ENCODE measurements around the gene FN3K. TPM values are rescaled to one million over a fixed set of nuclear protein-coding genes. Genes with fewer than 3 reads are reported as not detected.
A peak's percentile ranks its signal among the peaks of the same experiment; 100 is the strongest.

FN3K gene
- total and polyA plus RNA-seq, 2 of the 13 experiments (the other 11 are each of a cell fraction or from before 2014, with no cell fraction given), result 3.5 to 12.2 TPM

DNA sequence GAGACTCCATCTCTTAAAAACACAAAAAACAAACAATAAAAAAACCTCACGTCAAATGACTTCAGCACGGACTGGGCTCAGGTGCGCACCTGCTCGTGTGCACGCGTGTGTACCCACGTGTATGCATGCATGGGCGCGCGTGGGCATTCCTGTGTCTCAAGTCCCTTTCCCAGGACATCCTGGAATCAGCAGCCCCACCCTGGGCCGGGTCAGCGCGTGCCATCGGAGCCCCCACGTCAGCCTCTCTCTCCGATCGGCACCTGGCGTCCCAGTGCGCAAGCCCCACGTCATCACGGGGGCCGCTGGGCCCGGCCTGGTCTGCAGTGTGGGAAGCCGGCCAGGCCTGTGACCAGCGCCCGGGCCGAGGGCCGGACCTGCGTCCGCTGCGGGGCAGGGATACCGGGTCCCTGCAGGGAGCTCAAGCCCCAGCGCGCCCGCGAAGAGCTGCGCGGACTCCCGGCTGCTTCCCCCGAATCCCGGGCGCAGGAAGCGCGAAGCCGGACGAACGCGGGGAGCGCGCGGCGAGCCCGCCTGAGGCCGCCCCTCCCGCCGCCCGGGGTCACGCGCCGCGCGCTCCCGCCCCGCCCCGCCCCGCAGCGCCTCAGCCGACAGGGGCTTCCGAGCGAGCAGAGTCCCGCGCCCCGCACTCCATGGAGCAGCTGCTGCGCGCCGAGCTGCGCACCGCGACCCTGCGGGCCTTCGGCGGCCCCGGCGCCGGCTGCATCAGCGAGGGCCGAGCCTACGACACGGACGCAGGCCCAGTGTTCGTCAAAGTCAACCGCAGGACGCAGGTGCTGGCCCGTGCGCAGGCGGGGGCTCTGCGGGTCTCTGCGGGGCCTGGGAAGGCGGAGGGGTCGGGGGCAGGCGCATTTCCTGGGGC, at the start of gene FN3K (continued):
- TF ChIP-seq, protein P1, sequence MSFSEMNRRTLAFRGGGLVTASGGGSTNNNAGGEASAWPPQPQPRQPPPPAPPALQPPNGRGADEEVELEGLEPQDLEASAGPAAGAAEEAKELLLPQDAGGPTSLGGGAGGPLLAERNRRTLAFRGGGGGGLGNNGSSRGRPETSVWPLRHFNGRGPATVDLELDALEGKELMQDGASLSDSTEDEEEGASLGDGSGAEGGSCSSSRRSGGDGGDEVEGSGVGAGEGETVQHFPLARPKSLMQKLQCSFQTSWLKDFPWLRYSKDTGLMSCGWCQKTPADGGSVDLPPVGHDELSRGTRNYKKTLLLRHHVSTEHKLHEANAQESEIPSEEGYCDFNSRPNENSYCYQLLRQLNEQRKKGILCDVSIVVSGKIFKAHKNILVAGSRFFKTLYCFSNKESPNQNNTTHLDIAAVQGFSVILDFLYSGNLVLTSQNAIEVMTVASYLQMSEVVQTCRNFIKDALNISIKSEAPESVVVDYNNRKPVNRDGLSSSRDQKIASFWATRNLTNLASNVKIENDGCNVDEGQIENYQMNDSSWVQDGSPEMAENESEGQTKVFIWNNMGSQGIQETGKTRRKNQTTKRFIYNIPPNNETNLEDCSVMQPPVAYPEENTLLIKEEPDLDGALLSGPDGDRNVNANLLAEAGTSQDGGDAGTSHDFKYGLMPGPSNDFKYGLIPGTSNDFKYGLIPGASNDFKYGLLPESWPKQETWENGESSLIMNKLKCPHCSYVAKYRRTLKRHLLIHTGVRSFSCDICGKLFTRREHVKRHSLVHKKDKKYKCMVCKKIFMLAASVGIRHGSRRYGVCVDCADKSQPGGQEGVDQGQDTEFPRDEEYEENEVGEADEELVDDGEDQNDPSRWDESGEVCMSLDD (CRISPR knock-in tag; IDR thresholded peaks at IDR 0.05; ENCODE audit: borderline replicate concordance), result no peak
- TF ChIP-seq, protein P2, sequence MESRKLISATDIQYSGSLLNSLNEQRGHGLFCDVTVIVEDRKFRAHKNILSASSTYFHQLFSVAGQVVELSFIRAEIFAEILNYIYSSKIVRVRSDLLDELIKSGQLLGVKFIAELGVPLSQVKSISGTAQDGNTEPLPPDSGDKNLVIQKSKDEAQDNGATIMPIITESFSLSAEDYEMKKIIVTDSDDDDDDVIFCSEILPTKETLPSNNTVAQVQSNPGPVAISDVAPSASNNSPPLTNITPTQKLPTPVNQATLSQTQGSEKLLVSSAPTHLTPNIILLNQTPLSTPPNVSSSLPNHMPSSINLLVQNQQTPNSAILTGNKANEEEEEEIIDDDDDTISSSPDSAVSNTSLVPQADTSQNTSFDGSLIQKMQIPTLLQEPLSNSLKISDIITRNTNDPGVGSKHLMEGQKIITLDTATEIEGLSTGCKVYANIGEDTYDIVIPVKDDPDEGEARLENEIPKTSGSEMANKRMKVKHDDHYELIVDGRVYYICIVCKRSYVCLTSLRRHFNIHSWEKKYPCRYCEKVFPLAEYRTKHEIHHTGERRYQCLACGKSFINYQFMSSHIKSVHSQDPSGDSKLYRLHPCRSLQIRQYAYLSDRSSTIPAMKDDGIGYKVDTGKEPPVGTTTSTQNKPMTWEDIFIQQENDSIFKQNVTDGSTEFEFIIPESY (CRISPR knock-in tag; IDR thresholded peaks at IDR 0.05), result no peak; the same call in 1 of the 2 replicates
- peak; percentile 26; the same call in 1 of the 2 replicates for TF ChIP-seq ZNF607 (CRISPR knock-in tag; IDR thresholded peaks at IDR 0.05; ENCODE audit: borderline replicate concordance)
- no peak for TF ChIP-seq STAT5B (CRISPR knock-in tag; IDR thresholded peaks at IDR 0.05)
- TF ChIP-seq, protein P3, sequence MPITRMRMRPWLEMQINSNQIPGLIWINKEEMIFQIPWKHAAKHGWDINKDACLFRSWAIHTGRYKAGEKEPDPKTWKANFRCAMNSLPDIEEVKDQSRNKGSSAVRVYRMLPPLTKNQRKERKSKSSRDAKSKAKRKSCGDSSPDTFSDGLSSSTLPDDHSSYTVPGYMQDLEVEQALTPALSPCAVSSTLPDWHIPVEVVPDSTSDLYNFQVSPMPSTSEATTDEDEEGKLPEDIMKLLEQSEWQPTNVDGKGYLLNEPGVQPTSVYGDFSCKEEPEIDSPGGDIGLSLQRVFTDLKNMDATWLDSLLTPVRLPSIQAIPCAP (CRISPR knock-in tag; IDR thresholded peaks at IDR 0.05; ENCODE audit: low read depth), result no peak
- peak; percentile 41; the same call in 1 of the 2 replicates for TF ChIP-seq TBX2 (CRISPR knock-in tag; IDR thresholded peaks at IDR 0.05; ENCODE audit: borderline replicate concordance)
- TF ChIP-seq, protein P4, sequence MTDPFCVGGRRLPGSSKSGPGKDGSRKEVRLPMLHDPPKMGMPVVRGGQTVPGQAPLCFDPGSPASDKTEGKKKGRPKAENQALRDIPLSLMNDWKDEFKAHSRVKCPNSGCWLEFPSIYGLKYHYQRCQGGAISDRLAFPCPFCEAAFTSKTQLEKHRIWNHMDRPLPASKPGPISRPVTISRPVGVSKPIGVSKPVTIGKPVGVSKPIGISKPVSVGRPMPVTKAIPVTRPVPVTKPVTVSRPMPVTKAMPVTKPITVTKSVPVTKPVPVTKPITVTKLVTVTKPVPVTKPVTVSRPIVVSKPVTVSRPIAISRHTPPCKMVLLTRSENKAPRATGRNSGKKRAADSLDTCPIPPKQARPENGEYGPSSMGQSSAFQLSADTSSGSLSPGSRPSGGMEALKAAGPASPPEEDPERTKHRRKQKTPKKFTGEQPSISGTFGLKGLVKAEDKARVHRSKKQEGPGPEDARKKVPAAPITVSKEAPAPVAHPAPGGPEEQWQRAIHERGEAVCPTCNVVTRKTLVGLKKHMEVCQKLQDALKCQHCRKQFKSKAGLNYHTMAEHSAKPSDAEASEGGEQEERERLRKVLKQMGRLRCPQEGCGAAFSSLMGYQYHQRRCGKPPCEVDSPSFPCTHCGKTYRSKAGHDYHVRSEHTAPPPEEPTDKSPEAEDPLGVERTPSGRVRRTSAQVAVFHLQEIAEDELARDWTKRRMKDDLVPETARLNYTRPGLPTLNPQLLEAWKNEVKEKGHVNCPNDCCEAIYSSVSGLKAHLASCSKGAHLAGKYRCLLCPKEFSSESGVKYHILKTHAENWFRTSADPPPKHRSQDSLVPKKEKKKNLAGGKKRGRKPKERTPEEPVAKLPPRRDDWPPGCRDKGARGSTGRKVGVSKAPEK (CRISPR knock-in tag; IDR thresholded peaks at IDR 0.05; ENCODE audit: borderline replicate concordance), result no peak
- peak; percentile 47; the same call in 1 of the 2 replicates for TF ChIP-seq ELF3 (CRISPR knock-in tag; IDR thresholded peaks at IDR 0.05)
- TF ChIP-seq TCF7 (IDR thresholded peaks at IDR 0.05; ENCODE audit: low read depth), result no peak
- no peak; the same call in 1 of the 2 replicates for TF ChIP-seq TOE1 (CRISPR knock-in tag; IDR thresholded peaks at IDR 0.05)
- TF ChIP-seq HHEX (CRISPR knock-in tag; IDR thresholded peaks at IDR 0.05), result no peak
- peak; percentile 21; the same call in 1 of the 2 replicates for TF ChIP-seq ZNF333 (CRISPR knock-in tag; IDR thresholded peaks at IDR 0.05; ENCODE audit: borderline replicate concordance)
- no peak for TF ChIP-seq CHD4 (IDR thresholded peaks at IDR 0.05; ENCODE audit: borderline replicate concordance, low read length)
- no peak for TF ChIP-seq KLF9 (CRISPR knock-in tag; IDR thresholded peaks at IDR 0.05; ENCODE audit: low read depth)
- TF ChIP-seq BRCA1 (CRISPR knock-in tag; IDR thresholded peaks at IDR 0.05), result 0 out of 2 replicates have a peak, but pooled peaks have one; percentile 51
- TF ChIP-seq YY1 (IDR thresholded peaks at IDR 0.05; ENCODE audit: insufficient read depth, insufficient replicate concordance, low read depth, low read length), result peak; percentile 42
- no peak for TF ChIP-seq PCBP1 (IDR thresholded peaks at IDR 0.05; ENCODE audit: borderline replicate concordance, low read depth, low read length)
- no peak; the same call in 1 of the 2 replicates for TF ChIP-seq JDP2 (CRISPR knock-in tag; IDR thresholded peaks at IDR 0.05; ENCODE audit: borderline replicate concordance)
- no peak for TF ChIP-seq GFI1 (CRISPR knock-in tag; IDR thresholded peaks at IDR 0.05; ENCODE audit: borderline replicate concordance)
- no peak for TF ChIP-seq ZFP82 (CRISPR knock-in tag; IDR thresholded peaks at IDR 0.05; ENCODE audit: borderline replicate concordance)
